ENCODE measurements around the gene VCAN. TPM values are rescaled to one million over a fixed set of nuclear protein-coding genes. Genes with fewer than 3 reads are reported as not detected.

VCAN gene
- total RNA-seq, 1 donor from 2014 or later, result not detected

- H3K27ac Mint-ChIP-seq, result no peak overlapping the region
- DNase-seq, result no peak
- peaks cover 9% of the 10 kb centered on the region for H3K27me3 Mint-ChIP-seq
- intact Hi-C loops (cut with micrococcal nuclease), result no loop called here
- no peaks in the 10 kb centered on the region for H3K9me3 Mint-ChIP-seq
- no peaks in the 10 kb centered on the region for H3K36me3 Mint-ChIP-seq (ENCODE audit: low read depth)
- no peaks in the 10 kb centered on the region for H3K4me1 Mint-ChIP-seq
- H3K4me3 Mint-ChIP-seq, result no peak overlapping the region
Measured at GRCh38 chr5:83518319-83519061, 46.9 kb downstream of the VCAN start.

- Mint-ChIP-seq H3K36me3 (ENCODE audit: low read depth) (no peaks in the 10 kb centered on the region), H3K4me1 (no peaks in the 10 kb centered on the region), H3K27ac (no peak overlapping the region), H3K9me3 (no peaks in the 10 kb centered on the region), H3K27me3 (peaks cover 15% of the 10 kb centered on the region), H3K4me3 (no peak overlapping the region)
- intact Hi-C loops (cut with micrococcal nuclease), result no loop called here
- no peak for DNase-seq
Measured at GRCh38 chr5:83522446-83522845, 50.9 kb downstream of the VCAN start.

GRCh38 chr5:83523929-83524328 lies 52.4 kb downstream of the VCAN start:
- peaks cover 15% of the 10 kb centered on the region for H3K27me3 Mint-ChIP-seq
- intact Hi-C loops (cut with micrococcal nuclease), result no loop called here
- no peak overlapping the region for H3K27ac Mint-ChIP-seq
- H3K36me3 Mint-ChIP-seq (ENCODE audit: low read depth), result no peaks in the 10 kb centered on the region
- H3K9me3 Mint-ChIP-seq, result no peaks in the 10 kb centered on the region
- no peak for DNase-seq
- H3K4me3 Mint-ChIP-seq, result no peak overlapping the region
- no peaks in the 10 kb centered on the region for H3K4me1 Mint-ChIP-seq

GRCh38 chr5:83524345-83524744 lies 52.8 kb downstream of the VCAN start:
- Mint-ChIP-seq H3K36me3 (ENCODE audit: low read depth) (no peaks in the 10 kb centered on the region), H3K4me3 (no peak overlapping the region), H3K9me3 (no peaks in the 10 kb centered on the region), H3K27ac (no peak overlapping the region), H3K27me3 (peaks cover 15% of the 10 kb centered on the region), H3K4me1 (no peaks in the 10 kb centered on the region)
- intact Hi-C loops (cut with micrococcal nuclease), result no loop called here
- no peak for DNase-seq

- H3K9me3 Mint-ChIP-seq, result no peaks in the 10 kb centered on the region
- intact Hi-C loops (cut with micrococcal nuclease), result no loop called here
- no peak overlapping the region for H3K27ac Mint-ChIP-seq
- no peak overlapping the region for H3K4me3 Mint-ChIP-seq
- no peak for DNase-seq
- H3K36me3 Mint-ChIP-seq (ENCODE audit: low read depth), result no peaks in the 10 kb centered on the region
- no peaks in the 10 kb centered on the region for H3K4me1 Mint-ChIP-seq
- peaks cover 14% of the 10 kb centered on the region for H3K27me3 Mint-ChIP-seq
Measured at GRCh38 chr5:83524991-83525390, 53.4 kb downstream of the VCAN start.

GRCh38 chr5:83526289-83526688 lies 54.7 kb downstream of the VCAN start:
- intact Hi-C loops (cut with micrococcal nuclease), result no loop called here
- Mint-ChIP-seq H3K36me3 (ENCODE audit: low read depth) (no peaks in the 10 kb centered on the region), H3K27me3 (peaks cover 14% of the 10 kb centered on the region), H3K4me3 (no peak overlapping the region), H3K27ac (no peak overlapping the region), H3K4me1 (no peaks in the 10 kb centered on the region), H3K9me3 (no peaks in the 10 kb centered on the region)
- DNase-seq, result no peak

GRCh38 chr5:83527221-83527620 lies 55.7 kb downstream of the VCAN start:
- H3K27me3 Mint-ChIP-seq, result peaks cover 15% of the 10 kb centered on the region
- no peaks in the 10 kb centered on the region for H3K36me3 Mint-ChIP-seq (ENCODE audit: low read depth)
- H3K4me1 Mint-ChIP-seq, result no peaks in the 10 kb centered on the region
- H3K9me3 Mint-ChIP-seq, result no peaks in the 10 kb centered on the region
- DNase-seq, result no peak
- H3K4me3 Mint-ChIP-seq, result no peak overlapping the region
- intact Hi-C loops (cut with micrococcal nuclease), result no loop called here
- H3K27ac Mint-ChIP-seq, result no peak overlapping the region

- no peak for DNase-seq
- Mint-ChIP-seq H3K9me3 (no peaks in the 10 kb centered on the region), H3K27ac (no peak overlapping the region)
Measured at GRCh38 chr5:83527722-83528438, 56.3 kb downstream of the VCAN start.

GRCh38 chr5:83528439-83528769 lies 56.9 kb downstream of the VCAN start:
- DNase-seq, result no peak
- Mint-ChIP-seq H3K27ac (no peak overlapping the region), H3K4me1 (no peaks in the 10 kb centered on the region), H3K27me3 (peaks cover 15% of the 10 kb centered on the region), H3K4me3 (no peak overlapping the region), H3K36me3 (ENCODE audit: low read depth) (no peaks in the 10 kb centered on the region), H3K9me3 (no peaks in the 10 kb centered on the region)
- intact Hi-C loops (cut with micrococcal nuclease), result no loop called here

More at GRCh38 chr5:83527722-83528438, 56.3 kb downstream of the VCAN start:
- Mint-ChIP-seq H3K36me3 (ENCODE audit: low read depth) (no peaks in the 10 kb centered on the region), H3K27me3 (peaks cover 15% of the 10 kb centered on the region), H3K4me3 (no peak overlapping the region), H3K4me1 (no peaks in the 10 kb centered on the region)
- intact Hi-C loops (cut with micrococcal nuclease), result no loop called here

GRCh38 chr5:83530193-83530592 lies 58.6 kb downstream of the VCAN start:
- no peak overlapping the region for H3K4me3 Mint-ChIP-seq
- no peak overlapping the region for H3K27ac Mint-ChIP-seq
- no peaks in the 10 kb centered on the region for H3K9me3 Mint-ChIP-seq
- H3K4me1 Mint-ChIP-seq, result no peaks in the 10 kb centered on the region
- H3K27me3 Mint-ChIP-seq, result peaks cover 15% of the 10 kb centered on the region
- no peaks in the 10 kb centered on the region for H3K36me3 Mint-ChIP-seq (ENCODE audit: low read depth)
- no peak for DNase-seq
- intact Hi-C loops (cut with micrococcal nuclease), result no loop called here

GRCh38 chr5:83531661-83532060 lies 60.1 kb downstream of the VCAN start:
- DNase-seq, result no peak
- intact Hi-C loops (cut with micrococcal nuclease), result no loop called here
- H3K27ac Mint-ChIP-seq, result no peak overlapping the region
- peaks cover 15% of the 10 kb centered on the region for H3K27me3 Mint-ChIP-seq
- no peaks in the 10 kb centered on the region for H3K9me3 Mint-ChIP-seq
- no peak overlapping the region for H3K4me3 Mint-ChIP-seq
- H3K4me1 Mint-ChIP-seq, result no peaks in the 10 kb centered on the region
- H3K36me3 Mint-ChIP-seq (ENCODE audit: low read depth), result no peaks in the 10 kb centered on the region

- no peak overlapping the region for H3K27ac Mint-ChIP-seq
- peaks cover 14% of the 10 kb centered on the region for H3K9me3 Mint-ChIP-seq
- H3K36me3 Mint-ChIP-seq (ENCODE audit: low read depth), result no peaks in the 10 kb centered on the region
- peak overlapping the region; percentile 16 for H3K4me3 Mint-ChIP-seq
- peaks cover 7% of the 10 kb centered on the region for H3K27me3 Mint-ChIP-seq
- intact Hi-C loops (cut with micrococcal nuclease), result no loop called here
- peak; percentile 55 for DNase-seq
- H3K4me1 Mint-ChIP-seq, result peaks cover 7% of the 10 kb centered on the region
Measured at GRCh38 chr5:83538786-83539462, 67.4 kb downstream of the VCAN start.

GRCh38 chr5:83539463-83539790 lies 67.9 kb downstream of the VCAN start:
- Mint-ChIP-seq H3K36me3 (ENCODE audit: low read depth) (no peaks in the 10 kb centered on the region), H3K4me1 (peaks cover 7% of the 10 kb centered on the region), H3K27me3 (peaks cover 7% of the 10 kb centered on the region), H3K27ac (no peak overlapping the region), H3K4me3 (peak overlapping the region; percentile 16), H3K9me3 (peaks cover 14% of the 10 kb centered on the region)
- intact Hi-C loops (cut with micrococcal nuclease), result no loop called here
- DNase-seq, result no peak

GRCh38 chr5:83540105-83540504 lies 68.6 kb downstream of the VCAN start:
- H3K27ac Mint-ChIP-seq, result no peak overlapping the region
- peaks cover 7% of the 10 kb centered on the region for H3K4me1 Mint-ChIP-seq

More at GRCh38 chr5:83540105-83540504, 68.6 kb downstream of the VCAN start:
- intact Hi-C loops (cut with micrococcal nuclease), result no loop called here
- peaks cover 14% of the 10 kb centered on the region for H3K9me3 Mint-ChIP-seq
- DNase-seq, result no peak
- H3K27me3 Mint-ChIP-seq, result peaks cover 5% of the 10 kb centered on the region
- no peak overlapping the region for H3K4me3 Mint-ChIP-seq
- H3K36me3 Mint-ChIP-seq (ENCODE audit: low read depth), result no peaks in the 10 kb centered on the region

Measured in activated CD4-positive, alpha-beta T cell treated with anti-CD3 and anti-CD28 coated beads, Interleukin-2, amount 10 ng/mL, durations not matched to agents 24 days and 14 days (primary cell).